ENCODE measurements around the gene CDH4.

The CDH4 gene

GRCh38 chr20:61806995-61807394 is 554.9 kb downstream of the CDH4 start:
- in situ Hi-C loops (cut with HindIII; ENCODE audit: low sequenced_read_pairs) = no loop called here
- no peak overlapping the region for H3K4me3 ChIP-seq (ENCODE audit: low read depth, low read length)
- DNase-seq (ENCODE audit: low read depth, low spot score) = no peak
- no peak for TF ChIP-seq CTCF (IDR thresholded peaks at IDR 0.05; ENCODE audit: low read depth, low read length)

GRCh38 chr20:61807471-61808160 is 555.6 kb downstream of the CDH4 start:
- in situ Hi-C loops (cut with HindIII; ENCODE audit: low sequenced_read_pairs) = no loop called here
- DNase-seq (ENCODE audit: low read depth, low spot score) = no peak
- TF ChIP-seq CTCF (IDR thresholded peaks at IDR 0.05; ENCODE audit: low read depth, low read length) = no peak
- no peak overlapping the region for H3K4me3 ChIP-seq (ENCODE audit: low read depth, low read length)

- no peak for TF ChIP-seq CTCF (IDR thresholded peaks at IDR 0.05; ENCODE audit: low read depth, low read length)
- H3K4me3 ChIP-seq (ENCODE audit: low read depth, low read length) = no peak overlapping the region
- DNase-seq (ENCODE audit: low read depth, low spot score) = no peak
- in situ Hi-C loops (cut with HindIII; ENCODE audit: low sequenced_read_pairs) = no loop called here
These were observed 556.4 kb downstream of the CDH4 start for GRCh38 chr20:61808447-61808846.

- H3K4me3 ChIP-seq (ENCODE audit: low read depth, low read length) = no peak overlapping the region
- no peak for TF ChIP-seq CTCF (IDR thresholded peaks at IDR 0.05; ENCODE audit: low read depth, low read length)
- DNase-seq (ENCODE audit: low read depth, low spot score) = no peak
- in situ Hi-C loops (cut with HindIII; ENCODE audit: low sequenced_read_pairs) = no loop called here
These were observed 557.1 kb downstream of the CDH4 start for GRCh38 chr20:61809006-61809770.

GRCh38 chr20:61810066-61810737 is 558.1 kb downstream of the CDH4 start:
- no peak for DNase-seq (ENCODE audit: low read depth, low spot score)
- TF ChIP-seq CTCF (IDR thresholded peaks at IDR 0.05; ENCODE audit: low read depth, low read length) = no peak
- H3K4me3 ChIP-seq (ENCODE audit: low read depth, low read length) = no peak overlapping the region
- in situ Hi-C loops (cut with HindIII; ENCODE audit: low sequenced_read_pairs) = no loop called here

GRCh38 chr20:61810738-61811135 is 558.7 kb downstream of the CDH4 start:
- in situ Hi-C loops (cut with HindIII; ENCODE audit: low sequenced_read_pairs) = no loop called here
- TF ChIP-seq CTCF (IDR thresholded peaks at IDR 0.05; ENCODE audit: low read depth, low read length) = no peak
- H3K4me3 ChIP-seq (ENCODE audit: low read depth, low read length) = no peak overlapping the region
- DNase-seq (ENCODE audit: low read depth, low spot score) = no peak

All from astrocyte of the spinal cord (primary cell).